Activated CD4-positive, CD25-positive, alpha-beta regulatory T cell treated with anti-CD3 and anti-CD28 coated beads, Interleukin-2, amount 50 U/mL, for 24 hours (primary cell): ENCODE results near the gene ZNF441.
"Not testable (repeated sequence)": the region's sequence is repeated elsewhere in the genome, so short reads cannot be mapped to it uniquely, and the experiment has no call there.

ENCODE experiments used
- ATAC-seq, 2 donors: fragments of 150-1000 bp; cut with Tn5 transposase; one replicate each; pipeline ENCODE4 v1.10.0; 2021; ENCODE audit warnings: mild to moderate bottlenecking in 1 of 2, moderate library complexity in 1 of 2

Gene ZNF441

DNA sequence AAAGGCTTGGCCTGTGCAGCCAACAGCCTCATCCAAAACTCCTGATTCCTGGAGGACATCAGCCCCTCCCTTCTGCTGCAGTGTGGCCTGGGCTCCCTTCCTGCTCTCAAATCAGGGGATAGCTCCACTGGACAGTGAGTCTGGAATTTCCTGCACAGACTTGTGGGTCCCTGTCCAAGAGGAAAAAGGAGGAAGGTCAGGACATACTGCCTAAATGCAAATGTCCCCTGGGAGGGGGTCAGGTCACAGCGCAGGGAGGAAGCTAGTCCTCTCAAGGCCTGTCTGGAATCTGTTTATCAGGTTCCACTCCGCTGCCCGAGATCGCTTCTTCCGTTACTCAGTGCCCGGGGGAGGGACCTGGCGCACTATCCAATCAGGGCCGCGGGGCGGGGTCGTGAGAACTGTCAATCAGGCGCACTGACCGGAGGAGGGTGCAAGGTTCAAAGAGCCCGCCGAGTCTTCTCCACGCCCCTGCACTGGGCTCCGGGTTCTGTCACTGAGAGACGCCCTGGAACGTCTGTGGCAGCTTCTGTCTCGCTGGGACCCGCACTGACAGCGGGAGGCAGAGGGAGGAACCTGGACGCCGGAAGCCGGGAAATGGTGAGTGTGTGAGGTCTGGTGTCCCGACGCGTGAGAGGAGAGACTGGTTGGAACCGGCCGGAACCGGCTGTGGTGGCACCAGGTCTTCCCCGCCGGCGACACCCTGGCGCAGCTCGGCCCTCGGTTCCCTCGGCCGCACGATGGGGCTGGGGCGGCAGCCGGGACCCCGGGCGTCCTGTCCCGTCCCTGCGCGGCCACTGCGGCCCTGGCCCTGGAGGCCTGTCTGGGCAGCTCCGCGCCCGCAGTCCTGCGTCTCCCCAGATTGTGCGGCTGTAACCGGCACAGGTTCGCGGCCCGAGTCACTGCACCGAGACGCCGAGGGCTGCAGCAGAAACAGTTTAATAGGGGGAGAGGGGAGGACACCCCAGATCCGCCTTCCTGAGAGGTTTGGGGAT lies at the start of gene ZNF441:
ZNF441 (plus strand) TSS at position 404 of the 995 bp plus-strand sequence; CDS start at position 598, 194 bp downstream.
- peak; percentile 98 for ATAC-seq

DNA sequence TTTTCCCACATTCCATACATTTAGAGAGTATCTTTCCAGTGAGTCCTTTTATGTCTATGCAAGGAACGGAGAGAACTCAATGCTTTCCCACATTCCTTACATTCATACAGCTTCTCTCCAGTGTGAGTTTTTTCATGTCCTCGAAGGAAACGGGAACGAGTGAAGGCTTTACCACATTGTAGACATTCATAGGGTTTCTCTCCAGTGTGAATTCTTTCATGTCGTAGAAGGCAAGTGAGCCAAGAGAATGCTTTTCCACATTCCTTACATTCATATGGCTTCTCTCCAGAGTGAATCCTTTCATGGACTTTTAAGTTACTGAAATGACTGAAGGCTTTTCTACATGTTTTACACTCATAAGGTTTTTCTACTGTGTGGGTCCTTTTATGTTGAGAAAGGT lies 45.1 kb upstream of the ZNF441 start:
- no peak for ATAC-seq

DNA sequence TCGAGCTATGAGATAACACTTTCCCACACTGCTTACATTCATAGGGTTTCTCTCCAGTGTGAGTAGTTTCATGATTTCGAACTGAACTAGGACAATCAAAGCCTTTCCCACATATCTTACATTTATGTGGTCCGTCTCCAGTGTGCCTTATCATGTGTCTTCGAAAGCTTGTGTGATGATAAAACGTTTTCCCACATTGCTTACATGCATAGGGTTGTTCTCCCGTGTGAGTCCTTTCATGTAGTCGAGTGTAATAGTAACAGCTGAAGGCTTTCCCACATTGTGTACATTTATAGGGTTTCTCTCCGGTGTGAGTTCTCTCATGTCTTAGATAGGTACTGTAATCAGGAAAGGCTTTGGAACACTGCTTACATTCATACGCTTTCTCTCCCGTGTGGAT lies 44.4 kb upstream of the ZNF441 start:
- no peak for ATAC-seq

DNA sequence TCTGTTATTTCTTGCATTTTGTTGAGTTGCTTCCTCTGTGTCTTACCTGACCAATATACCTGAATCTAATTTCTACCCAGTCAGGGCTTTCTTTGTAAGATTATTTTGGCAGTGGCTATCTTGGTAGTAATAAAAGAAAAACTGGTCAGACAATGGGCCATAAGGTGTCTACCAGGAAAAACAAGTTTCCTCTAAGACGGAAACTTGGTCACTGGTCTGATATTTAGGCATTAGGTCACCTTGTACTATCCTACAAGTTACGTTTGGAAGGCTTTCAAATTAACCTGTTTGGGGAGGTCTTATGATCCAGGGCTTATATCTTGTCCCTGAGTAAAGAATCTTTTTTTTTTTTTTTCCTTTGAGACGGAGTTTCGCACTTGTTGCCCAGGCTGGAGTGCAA lies 37.2 kb upstream of the ZNF441 start:
- no peak for ATAC-seq

DNA sequence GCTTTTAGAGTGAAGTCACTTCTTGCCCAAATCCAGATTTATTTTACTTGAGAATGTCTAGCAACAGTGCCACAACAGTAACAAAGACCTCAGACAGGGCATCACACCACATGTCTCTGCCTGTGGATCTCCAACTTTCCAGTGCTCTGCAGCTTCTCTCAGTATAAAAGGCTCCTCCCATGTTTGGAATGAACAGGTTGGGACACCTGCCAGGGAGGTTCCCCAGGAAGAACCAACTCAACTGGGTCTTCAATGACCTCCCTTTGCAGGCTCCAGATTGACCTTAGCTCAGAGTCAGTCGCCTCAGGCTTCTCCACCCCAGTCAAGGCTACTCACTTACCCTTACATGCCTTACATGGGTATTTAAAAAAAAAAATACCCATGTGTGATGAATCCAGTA lies 31.4 kb upstream of the ZNF441 start:
- ATAC-seq, result no peak

DNA sequence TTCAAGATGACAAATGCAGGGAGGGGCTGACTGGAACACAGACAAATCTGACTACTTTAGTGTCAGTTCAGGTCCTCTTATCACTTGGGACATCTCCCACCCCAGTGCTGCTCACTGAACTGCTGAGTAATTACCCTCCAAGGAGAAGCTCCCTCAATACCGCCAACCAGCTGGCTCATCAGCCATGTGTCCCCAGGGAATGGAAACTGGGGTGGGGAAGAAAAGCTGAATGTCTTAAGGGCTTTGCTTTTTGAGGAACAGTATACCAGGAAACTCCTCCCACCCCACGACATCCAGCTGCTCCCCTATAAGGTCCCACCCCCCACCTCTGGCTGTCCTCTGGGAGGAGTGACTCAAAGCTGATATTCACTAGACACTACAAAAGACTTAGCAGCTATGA lies 30.1 kb upstream of the ZNF441 start:
- ATAC-seq, result no peak

DNA sequence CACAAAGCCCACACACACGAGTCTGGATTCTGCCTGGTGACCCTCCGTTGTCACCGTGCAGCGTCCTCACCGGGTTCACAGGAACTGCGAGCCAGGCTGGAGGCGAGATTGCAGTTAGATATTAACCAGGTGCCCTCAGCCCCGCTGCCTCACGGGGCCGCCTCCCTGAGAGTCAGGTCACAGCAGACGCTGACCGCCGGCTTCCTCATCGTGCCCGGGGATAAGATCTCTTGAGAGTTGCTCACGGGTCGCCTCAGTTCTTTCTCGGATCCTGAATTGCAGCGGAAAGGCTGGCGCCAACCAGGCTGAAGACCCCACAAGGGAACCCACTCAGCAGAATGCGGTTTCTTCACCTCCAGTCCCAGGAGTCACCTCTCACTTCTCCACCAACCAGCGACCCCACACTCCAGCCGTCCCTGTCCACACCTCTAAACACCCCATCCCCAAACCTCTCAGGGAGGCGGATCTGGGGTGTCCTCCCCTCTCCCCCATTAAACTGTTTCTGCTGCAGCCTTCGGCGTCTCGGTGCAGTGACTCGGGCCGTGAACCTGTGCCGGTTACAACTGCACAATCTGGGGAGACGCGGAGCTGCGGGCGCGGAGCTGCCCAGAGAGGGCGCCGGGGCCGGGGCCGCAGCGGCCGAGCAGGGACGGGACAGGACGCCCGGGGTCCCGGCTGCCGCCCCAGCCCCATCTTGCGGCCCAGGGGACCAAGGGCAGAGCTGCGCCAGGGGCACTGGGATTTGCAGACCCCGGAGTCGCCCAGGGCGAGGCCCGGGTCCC lies 28.6 kb upstream of the ZNF441 start:
- peak; percentile 33 to 36 for ATAC-seq

DNA sequence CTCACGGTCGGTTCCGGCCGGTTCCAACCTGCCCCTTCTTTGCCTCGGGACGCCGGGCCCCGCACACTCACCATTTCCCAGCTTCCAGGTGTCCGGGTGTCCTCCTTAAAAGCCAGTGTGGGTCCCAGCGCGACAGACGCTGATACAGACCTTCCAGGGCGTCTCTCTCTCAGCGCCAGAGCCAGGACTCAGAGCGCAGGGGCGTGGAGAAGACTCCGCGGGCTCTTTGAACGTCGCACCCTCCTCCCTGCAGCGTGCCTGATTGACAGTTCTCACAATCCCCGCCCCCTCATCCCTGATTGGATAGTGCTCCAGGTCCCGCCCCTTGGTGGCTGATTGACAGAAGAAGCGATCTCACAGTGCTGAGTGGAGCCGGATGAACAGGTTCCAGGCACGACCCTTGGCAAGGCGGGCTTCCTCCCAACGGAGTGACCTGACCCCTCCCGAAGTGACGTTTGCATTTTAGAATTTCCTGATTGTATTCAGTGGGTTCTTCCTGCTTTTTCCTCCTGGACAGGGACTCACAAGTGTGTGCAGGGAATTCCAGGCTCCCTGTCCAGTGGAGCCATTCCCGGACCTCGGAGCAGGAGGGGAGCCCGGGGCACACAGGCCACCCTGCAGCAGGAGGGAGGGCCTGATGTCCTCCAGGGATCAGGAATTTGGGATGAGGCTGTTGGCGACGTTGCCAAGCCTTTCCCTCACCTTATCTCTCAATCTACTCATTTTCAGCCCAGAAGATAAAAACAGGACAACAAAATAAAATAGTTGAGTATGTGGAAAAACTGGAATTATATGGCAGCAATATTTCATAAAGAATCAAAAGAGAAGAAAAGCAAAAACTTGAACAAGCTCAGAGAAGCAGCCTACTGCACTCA lies 27.8 kb upstream of the ZNF441 start, which contains the start of gene ZNF823:
ZNF823 (minus strand) TSS at position 201 of the 875 bp plus-strand sequence; CDS start at position 74, 127 bp downstream.
- peak; percentile 99 for ATAC-seq

DNA sequence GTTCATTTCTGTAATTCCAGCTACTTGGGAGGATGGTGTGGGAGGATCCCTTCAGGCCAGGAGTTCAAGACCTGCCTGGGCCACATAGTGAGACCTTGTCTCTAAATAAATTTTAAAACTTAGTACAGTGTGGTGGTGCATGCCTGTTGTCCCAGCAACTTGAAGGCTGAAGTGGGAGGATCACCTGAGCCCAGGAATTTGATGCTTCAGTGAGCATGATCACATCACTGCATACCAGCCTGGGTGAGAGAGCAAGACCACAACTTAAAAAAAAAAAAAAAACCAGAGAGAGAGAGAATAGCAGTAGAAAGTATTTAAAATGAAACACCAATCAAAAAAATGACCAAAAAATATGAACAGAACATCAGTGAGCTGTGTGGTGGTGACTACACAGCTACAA lies 20.9 kb upstream of the ZNF441 start:
- ATAC-seq, result no peak

DNA sequence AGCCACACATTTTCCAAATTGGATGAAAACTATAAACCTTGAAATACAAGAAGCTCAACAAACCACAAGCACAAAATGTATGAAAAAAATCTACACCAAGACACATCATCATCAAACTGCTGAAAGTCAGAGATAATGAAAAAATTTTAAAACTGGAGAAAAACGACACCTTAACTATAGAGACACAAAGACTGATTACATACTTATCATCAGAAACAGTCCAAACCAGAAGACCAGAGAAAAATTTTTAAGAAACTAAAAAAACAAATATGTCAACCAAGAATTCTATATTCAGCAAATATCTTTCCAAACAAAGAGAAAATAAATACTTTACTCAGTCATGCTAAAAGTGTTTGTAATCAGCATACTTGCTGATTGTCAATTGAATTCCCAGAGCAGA lies 19.5 kb upstream of the ZNF441 start:
- no peak for ATAC-seq

DNA sequence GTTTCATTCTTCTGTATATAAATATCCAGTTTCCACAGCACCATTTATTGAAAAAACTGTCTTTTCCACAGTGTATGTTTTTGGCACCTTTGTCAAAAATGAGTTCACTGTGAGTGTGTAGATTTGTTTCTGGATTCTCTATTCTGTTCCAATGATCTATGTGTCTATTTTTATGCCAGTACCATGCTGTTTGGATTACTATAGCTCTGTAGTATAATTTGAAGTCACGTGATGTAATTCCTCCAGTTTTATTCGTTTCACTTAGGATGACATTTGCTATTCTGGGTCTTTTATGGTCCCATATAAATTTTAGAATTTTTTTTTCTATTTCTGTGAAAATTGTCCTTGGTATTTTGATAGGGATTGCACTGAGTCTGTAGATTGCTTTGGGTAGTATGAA lies 17.0 kb upstream of the ZNF441 start:
- no peak for ATAC-seq

DNA sequence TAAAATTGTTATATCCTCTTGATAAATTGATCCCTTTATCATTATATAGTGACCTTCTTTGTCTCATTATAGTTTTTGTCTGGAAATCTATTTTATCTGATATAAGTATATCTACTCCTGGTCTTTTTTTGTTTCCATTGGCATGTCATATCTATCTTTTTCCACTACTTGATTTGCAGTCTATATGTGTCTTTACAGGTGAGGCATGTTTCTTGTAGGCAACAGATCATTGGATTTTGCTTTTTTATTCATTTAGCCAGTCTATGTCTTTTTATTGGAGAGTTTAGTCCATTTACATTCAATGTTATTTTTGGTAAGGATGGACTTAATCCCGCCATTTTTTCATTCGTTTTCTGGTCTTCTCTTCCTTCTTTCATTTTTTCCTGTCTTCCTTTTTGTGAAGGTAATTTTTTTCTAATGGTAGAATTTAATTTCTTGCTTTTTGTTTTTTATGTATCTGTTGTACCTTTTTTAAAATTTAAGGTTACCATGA lies 14.5 kb upstream of the ZNF441 start:
- ATAC-seq, result no peak

DNA sequence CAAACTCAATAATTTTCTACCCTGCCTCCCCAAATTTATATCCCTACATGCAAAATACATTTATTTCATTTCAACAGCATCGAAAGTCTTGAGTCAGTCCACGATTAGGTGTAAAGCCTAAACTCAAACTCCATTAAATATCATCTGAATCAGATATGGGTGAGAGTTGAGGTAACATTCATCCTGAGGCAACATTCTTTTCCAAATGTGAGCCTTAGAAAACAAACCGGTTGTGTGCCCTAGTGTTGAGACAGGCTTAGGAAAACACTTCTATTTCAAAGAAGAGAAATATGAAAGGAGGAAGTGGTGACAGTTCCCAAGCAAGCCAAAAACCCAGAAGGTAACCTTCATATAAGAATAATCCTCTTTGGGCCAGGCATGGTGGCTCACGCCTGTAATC lies 12.1 kb upstream of the ZNF441 start:
- no peak for ATAC-seq

DNA sequence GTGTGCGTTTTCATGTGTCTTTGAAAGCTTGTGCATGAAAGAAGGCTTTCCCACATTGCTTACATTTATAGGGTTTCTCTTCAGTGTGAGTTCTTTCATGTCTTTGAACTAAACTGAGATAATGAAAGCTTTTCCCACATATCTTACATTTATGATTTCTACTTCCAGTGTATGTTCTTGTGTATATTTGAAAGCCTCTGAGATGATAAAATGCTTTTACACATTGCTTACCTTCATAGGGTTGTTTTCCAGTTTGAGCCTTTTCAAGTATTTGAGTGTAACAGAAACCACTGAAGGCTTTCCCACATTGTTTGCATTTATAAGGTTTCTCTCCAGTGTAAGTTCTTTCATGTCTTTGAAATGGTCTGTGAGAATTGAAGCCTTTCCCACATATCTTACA lies 9.8 kb upstream of the ZNF441 start:
- ATAC-seq, result no peak

DNA sequence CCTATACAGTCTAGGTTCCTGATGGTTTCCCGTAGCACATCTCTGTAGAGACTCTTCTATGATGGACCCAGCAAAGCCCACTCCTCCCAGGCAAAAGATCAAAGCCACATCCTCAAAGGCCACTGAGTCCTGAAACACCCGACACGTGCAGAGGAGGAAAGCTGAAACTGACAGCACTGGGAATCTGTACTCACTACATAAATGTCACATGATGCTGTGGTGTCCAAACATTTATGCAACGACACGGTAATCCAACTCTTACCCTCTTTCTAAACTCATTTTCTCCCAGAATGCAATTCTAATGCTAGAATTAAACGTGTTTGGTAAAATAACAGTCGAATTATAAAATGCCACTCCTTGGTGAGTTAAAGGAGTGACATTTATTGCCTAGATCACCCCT lies 7.0 kb upstream of the ZNF441 start:
- ATAC-seq, result no peak

DNA sequence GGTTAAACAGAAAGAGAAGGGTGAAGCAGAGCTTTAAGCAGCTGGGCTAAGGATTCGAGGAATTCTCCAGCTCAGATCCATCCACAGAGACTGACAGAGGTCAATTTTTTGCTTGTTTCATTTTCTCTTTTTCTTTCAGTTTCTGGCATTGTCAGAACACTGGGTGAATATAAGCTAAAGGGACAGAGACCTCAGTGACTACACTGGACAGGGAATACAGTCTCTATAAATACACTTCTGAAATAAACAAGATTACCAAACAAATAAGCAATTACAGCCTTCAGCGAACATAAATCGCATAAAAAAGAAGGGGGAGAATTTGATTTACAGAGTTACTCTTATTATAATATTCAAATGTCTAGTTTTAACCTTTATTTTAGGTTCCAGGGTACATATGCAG lies 3.7 kb upstream of the ZNF441 start:
- ATAC-seq, result no peak

DNA sequence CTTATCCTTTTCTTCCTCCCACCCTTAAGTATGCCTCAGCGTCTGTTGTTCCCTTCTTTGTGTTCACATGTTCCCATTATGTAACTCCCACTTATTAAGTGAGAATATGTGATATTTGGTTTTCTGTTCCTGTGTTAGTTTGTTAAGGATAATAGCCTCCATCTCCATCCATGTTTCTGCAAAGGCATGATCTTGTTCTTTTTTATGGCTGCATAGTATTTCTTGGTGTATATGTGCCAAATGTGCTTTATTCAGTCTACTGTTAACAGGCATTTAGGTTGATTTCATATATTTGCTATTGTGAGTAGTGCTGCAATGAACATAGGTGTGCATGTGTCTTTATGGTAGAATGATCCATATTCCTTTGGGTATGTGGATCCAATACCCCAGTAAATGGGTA lies 3.2 kb upstream of the ZNF441 start:
- ATAC-seq, result no peak

DNA sequence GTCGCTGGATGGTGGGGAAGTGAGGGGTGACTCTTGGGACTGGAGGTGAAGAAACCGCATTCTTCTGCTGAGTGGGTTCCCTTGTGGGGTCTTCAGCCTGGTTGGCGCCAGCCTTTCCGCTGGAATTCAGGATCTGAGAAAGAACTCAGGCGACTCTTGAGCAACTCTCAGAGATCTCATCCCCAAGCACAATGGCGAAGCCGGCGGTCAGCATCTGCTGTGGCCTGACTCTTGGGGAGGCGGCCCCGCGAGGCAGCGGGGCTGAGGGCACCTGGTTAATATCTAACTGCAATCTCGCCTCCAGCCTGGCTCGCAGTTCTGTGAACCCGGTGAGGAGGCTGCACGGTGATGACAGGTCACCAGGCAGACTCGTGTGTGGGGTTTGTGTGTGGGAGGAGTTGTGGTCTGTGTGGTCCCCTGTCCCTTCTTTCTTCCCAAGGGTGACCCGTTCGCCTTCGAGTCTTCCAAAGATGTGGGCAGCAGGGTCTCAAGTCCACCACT lies 883 bp downstream of the ZNF441 start:
- no peak for ATAC-seq

DNA sequence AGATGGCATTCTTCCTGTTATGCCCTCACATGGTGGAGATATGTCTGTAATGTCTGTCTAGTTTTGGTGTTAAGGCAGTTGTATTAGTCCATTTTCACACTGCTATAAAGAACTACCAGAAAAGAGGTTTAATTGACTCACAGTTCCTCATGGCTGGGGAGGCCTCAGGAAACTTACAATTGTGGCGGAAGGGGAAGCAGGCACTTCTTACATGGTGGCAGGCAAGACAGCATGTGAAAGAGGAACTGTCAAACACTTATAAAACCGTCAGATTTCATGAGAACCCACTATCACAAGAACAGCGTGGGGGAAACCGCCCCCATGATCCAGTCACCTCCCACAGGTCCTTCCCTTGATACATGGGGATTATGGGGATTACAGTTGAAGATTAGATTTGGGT lies 3.2 kb downstream of the ZNF441 start:
- no peak for ATAC-seq

DNA sequence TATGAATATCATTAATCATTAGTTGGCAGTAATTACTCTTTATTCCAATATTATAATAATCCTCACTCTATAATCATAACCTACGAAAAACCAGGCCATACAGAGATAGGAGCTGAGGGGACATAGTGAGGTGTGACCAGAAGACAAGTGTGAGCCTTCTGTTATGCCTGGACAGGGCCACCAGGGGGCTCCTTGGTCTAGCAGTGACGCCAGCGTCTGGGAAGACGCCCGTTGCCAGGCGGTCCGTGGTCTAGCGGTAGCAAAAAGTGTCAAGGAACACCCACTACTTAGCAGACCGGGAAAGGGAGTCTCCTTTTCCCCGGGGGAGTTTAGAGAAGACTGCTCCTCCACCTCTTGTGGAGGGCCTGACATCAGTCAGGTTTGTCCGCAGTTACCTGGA lies 4.7 kb downstream of the ZNF441 start:
- ATAC-seq, result not testable (repeated sequence)

DNA sequence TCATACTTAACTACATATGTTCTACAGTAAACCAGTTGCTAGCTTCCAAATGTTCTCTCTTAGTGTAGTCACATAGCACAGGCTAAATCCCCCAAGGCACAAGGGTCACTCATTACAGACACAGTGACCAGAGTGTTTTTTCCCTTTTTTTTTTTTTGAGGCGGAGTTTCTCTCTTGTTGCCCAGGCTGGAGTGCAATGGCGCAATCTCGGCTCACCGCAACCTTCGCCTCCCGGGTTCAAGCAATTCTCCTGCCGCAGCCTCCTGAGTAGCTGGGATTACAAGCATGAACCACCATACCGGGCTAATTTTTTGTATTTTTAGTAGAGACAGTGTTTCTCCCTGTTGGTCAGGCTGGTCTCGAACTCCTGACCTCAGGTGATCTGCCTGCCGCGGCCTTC lies 9.9 kb downstream of the ZNF441 start:
- ATAC-seq, result not testable (repeated sequence)

DNA sequence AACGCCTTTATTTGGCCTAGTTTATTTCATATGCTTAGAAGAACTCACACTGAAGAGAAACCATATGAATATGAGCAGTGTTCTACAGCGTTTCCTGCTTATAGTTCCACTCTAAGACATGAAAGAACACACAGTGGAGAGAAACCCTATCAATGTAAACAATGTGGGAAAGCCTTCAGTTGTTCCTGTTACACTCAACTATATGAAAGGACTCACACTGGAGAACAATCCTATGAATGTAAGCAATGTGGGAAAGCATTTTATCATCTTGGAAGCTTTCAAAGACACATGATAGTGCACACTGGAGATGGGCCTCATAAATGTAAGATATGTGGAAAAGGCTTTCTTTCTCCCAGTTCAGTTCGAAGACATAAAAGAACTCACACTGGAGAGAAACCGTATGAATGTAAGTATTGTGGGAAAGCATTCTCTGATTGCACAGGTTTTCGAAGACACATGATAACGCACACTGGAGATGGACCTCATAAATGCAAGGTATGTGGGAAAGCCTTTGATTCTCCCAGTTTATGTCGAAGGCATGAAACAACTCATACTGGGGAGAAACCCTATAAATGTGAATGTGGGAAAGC lies 13.7 kb downstream of the ZNF441 start:
- ATAC-seq, result no peak
